Bronchial epithelial cell (primary cell): ENCODE data around the gene TSPAN32. TPM values are rescaled to one million over a fixed set of nuclear protein-coding genes. Genes with fewer than 3 reads are reported as not detected.

Experiments
- DNase-seq: peaks from one replicate; pipeline ENCODE4 v3.0.0-alpha.2; 2010; ENCODE audit warnings: low read depth
- FAIRE-seq: peaks from 2 replicates; lab custom pipeline; 2011; peaks lifted over from hg19 to GRCh38; lab: Jason Lieb, UNC
- H3K27me3 ChIP-seq: 2 replicates; pipeline ENCODE4 v1.5.1; 2011; ENCODE audit warnings: low read length; ENCODE audit not compliant: control insufficient read depth, insufficient read depth
- H3K36me3 ChIP-seq: 2 replicates; pipeline ENCODE4 v1.5.1; 2011; ENCODE audit warnings: low read length; ENCODE audit not compliant: control insufficient read depth, insufficient read depth
- H3K4me3 ChIP-seq: 2 replicates; pipeline ENCODE4 v1.5.1; 2011; ENCODE audit warnings: mild to moderate bottlenecking, low read depth, low read length, control low read depth
- total RNA-seq: library from RNA; depleted of rRNA; stranded (reverse); fragments of >200 nt; gene quantifications from 2 replicates; pipeline ENCODE4 v1.2.1, GENCODE V29; 2014
- TF ChIP-seq, protein P1 (sequence below): IDR thresholded peaks from 2 replicates; pipeline ENCODE4 v1.5.1; 2011; ENCODE audit warnings: mild to moderate bottlenecking, moderate library complexity, low read length, control low read depth, inconsistent platforms; ENCODE audit not compliant: insufficient read depth, severe bottlenecking

TSPAN32 gene
- total RNA-seq, 1 donor from 2014 or later: not detected

DNA sequence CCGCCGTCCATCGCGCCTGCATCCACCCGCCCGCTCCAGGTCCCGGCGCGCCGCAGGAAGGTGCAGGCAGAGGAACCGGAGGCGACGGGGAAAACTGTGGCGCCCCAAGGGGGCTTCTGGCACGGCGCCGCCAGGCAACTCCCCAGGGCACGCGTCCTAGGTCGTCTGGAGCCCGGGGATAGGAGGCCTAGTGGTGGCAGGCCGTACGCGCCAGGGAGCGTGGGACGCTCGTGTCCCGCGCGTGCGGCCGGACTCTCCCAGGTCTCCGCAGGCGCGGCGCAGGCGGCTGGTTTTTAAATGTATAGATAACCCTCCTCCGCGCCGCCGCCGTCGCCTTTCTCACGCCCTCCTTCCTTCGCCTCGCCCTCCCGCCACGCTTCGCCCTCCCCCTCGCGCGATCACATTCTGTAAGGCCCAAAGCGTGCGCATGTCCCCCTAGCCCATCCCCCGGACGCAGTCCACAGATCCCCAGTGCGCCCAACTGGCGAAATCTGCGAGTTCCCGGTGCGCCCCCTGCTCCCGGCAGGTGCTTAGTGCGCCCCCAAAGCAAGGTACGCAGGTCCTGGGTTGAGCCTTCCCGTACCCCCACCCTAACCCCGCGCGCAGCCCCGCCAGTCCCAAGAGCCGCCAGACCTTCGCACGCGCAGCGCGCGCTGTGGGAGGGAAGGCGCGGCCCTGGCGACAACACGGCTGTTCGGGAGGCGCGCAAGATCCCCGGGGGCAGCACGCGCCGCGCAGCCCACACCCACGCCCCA, 31.3 kb upstream of the TSPAN32 start, which contains the start of gene ASCL2:
TSS of gene ASCL2 (minus strand) at position 267 of the 755 bp plus-strand sequence. CDS start at position 11, 256 bp downstream.
- Histone ChIP-seq H3K4me3 (peak within 1 kb of the TSS; percentile 41), H3K27me3 (peaks cover 7% of the 10 kb centered on the region), H3K36me3 (no peaks in the 10 kb centered on the region)
- DNase-seq (no peak), FAIRE-seq (no peak)
- TF ChIP-seq, protein P1, sequence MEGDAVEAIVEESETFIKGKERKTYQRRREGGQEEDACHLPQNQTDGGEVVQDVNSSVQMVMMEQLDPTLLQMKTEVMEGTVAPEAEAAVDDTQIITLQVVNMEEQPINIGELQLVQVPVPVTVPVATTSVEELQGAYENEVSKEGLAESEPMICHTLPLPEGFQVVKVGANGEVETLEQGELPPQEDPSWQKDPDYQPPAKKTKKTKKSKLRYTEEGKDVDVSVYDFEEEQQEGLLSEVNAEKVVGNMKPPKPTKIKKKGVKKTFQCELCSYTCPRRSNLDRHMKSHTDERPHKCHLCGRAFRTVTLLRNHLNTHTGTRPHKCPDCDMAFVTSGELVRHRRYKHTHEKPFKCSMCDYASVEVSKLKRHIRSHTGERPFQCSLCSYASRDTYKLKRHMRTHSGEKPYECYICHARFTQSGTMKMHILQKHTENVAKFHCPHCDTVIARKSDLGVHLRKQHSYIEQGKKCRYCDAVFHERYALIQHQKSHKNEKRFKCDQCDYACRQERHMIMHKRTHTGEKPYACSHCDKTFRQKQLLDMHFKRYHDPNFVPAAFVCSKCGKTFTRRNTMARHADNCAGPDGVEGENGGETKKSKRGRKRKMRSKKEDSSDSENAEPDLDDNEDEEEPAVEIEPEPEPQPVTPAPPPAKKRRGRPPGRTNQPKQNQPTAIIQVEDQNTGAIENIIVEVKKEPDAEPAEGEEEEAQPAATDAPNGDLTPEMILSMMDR: no peak

DNA sequence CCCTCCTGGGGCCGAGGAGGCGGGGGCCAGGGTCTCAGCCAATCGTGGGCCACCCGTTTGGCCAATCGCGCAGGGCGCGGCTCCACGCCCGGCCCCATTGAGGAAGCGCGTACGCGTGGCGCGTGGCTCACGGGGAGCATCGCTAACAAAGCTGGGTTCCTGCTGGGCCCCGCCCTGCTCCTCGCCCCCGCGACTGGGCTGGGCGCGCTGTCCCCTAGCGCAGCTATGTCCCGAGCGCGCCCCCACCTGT, 30.8 kb upstream of the TSPAN32 start:
- Histone ChIP-seq H3K36me3 (no peaks in the 10 kb centered on the region), H3K4me3 (peak overlapping the region; percentile 41), H3K27me3 (peaks cover 7% of the 10 kb centered on the region)
- FAIRE-seq (no peak), DNase-seq (no peak)
- TF ChIP-seq, protein P1: no peak

DNA sequence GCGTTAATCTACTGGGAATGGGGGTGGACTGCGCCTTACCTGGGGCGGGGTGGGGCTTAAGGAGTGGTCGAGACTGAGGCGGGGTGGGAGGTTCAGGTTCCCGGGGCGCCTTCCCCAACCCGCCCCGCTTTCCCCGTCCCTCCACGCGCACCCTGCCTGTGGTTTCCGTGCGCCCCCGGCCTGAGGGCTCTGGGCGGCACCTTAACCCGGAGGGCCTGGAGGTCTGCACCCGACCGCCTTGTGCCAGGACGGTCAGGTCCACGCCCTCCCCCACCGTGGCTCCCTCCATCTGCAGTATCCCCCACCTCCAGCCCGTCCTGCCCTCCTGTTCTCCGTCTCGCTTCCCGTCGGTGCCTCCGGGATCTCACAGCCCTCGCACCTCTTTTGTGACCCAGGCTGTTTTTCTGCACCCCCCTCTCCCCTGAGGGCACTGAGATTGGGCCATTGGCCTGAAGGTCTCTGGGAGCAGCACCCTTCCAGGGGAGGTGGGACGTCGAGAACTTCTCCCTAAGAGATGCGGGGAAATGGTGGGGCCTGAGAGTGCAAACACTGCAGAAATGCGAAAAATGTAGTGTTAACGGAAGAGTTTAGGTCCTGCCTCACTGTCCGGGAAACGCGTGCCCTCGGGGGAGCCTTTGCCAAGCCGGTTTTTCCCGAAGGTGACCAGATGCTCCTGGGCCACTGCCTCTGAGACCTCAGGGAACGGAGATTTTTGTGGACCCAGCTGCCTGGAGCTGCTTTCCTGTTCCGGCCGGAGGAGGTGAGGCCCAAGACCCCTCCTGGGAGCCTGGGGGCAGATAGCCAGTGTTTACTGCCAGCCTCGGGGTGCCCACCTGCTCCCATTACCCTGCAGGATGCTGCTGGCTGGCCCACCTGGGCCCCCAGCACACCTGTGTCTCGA, 30.2 kb upstream of the TSPAN32 start:
- Histone ChIP-seq H3K4me3 (no peak overlapping the region), H3K27me3 (peaks cover 9% of the 10 kb centered on the region), H3K36me3 (no peaks in the 10 kb centered on the region)
- no peak for DNase-seq
- TF ChIP-seq, protein P1: no peak
- FAIRE-seq: no peak

DNA sequence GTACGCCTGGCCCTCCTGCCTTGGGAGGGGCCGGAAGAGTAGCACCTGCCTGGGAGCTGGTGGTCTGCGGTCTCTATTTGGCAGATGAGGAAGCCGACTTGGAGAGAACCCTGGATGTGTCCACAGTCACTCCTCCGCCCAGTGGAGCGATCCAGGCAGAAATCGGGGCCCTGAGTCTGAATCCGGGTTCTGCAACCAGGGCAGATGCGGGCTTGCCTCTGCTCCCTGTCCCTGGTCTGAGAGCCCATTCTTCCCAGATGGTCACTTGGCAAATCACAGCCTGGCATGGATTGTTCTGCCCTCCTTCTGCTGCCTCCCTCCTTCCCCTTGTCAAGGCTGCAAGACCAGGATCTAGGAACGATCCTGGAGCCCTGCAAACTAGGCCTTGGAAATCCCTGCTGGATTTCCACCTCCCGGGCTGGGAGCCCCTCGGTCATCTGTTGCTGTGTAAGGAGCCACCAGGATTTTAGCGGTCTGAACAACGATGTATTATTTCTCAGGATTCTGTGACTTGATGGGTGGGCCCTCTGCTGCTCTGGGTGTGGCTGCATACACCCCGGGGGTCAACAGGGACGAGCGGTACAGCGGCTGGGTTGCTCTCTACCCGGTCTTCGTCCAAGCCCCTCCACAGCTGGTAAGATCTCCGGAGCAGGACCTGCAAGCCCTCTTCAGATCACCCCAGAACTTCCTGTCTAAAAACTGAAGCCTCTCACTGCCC, 29.4 kb upstream of the TSPAN32 start:
- TF ChIP-seq, protein P1: no peak
- no peak for DNase-seq
- FAIRE-seq: no peak
- Histone ChIP-seq H3K36me3 (no peaks in the 10 kb centered on the region), H3K27me3 (peaks cover 10% of the 10 kb centered on the region), H3K4me3 (no peak overlapping the region)

DNA sequence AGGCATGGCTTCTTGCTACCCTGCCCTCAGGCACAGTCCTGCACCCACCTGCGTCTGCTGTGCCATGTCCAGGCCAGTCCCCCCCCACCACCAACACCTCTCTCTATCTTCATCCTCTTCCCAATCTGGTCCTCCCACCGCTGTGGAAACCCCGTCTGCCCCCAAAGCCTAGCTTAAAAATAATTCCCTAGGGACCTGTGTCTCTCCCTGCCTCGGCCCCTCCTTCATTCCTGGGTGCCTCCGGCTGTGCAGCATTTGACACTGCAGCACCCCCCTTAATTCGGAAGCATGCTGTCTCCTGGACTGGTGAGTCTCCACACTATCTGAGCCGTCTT, 28.9 kb upstream of the TSPAN32 start:
- no peaks in the 10 kb centered on the region for H3K36me3 ChIP-seq
- H3K4me3 ChIP-seq: no peak overlapping the region
- TF ChIP-seq, protein P1: no peak
- H3K27me3 ChIP-seq: peaks cover 11% of the 10 kb centered on the region
- DNase-seq (no peak), FAIRE-seq (no peak)
